SK-N-SH (cell line): Measurements from ENCODE around the gene SLC6A9.

ENCODE experiments used
- CTCF ChIP-seq: fragments of 200-600 bp; sonication (generic); IDR thresholded peaks from 2 replicates; pipeline ENCODE4 v1.6.1; 2017; ENCODE audit warnings: antibody characterized with exemption, mild to moderate bottlenecking, moderate library complexity
- EZH2phosphoT487 ChIP-seq: fragments of 200-600 bp; sonication (generic); IDR thresholded peaks from 2 replicates; pipeline ENCODE4 v1.6.1; 2017; ENCODE audit warnings: low read depth, mixed run types, mild to moderate bottlenecking, antibody characterized with exemption, moderate library complexity, borderline replicate concordance
- MAX ChIP-seq: IDR thresholded peaks from 2 replicates; pipeline ENCODE4 v1.4.0; 2012; ENCODE audit warnings: low read depth
- TAF1 ChIP-seq: IDR thresholded peaks from 2 replicates; pipeline ENCODE4 v1.6.1; 2012; ENCODE audit warnings: low read depth, mild to moderate bottlenecking, low read length, moderate library complexity, borderline replicate concordance
- TEAD4 ChIP-seq: IDR thresholded peaks from 2 replicates; pipeline ENCODE4 v1.4.0; 2012; ENCODE audit warnings: mild to moderate bottlenecking, borderline replicate concordance; ENCODE audit not compliant: insufficient read depth

DNA sequence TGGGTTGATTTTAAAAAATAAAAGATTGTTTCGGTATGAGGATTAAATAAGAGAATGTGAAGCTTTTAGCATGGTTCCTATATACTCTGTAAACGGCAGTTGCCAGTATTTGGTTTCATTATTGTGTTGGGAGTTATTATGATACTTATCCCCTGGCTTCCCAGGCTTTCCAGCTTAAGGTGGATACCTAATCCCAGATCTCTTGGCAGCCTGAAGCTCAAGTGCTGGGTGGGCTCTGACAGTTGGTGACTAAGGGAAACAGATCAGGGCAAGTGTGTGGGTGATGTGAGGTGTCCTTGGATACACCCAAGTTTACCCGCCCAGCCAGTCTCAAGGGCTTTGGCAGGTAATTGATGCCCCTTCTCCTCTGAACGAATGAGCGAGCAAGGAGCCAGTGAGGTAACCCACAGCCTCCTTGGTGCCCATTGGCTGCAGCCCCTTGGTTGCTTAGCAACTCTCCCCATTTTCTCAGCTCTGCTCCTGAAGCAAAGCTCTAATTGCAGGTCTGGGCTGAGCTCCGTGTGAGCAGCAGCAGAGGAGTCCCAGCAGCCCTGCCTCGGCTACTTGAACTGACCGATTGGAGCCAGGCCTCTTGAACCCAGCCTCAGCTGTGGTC is 78.4 kb downstream of the SLC6A9 start:
- TF ChIP-seq EZH2phosphoT487 = no peak
- TF ChIP-seq CTCF = no peak
- no peak for TF ChIP-seq TAF1
- TF ChIP-seq MAX = no peak
- TF ChIP-seq TEAD4 = no peak
